Heart left ventricle (tissue), 16 donors: ENCODE results near the gene MACROH2A1. TPM values are rescaled to one million over a fixed set of nuclear protein-coding genes. Genes with fewer than 3 reads are reported as not detected.

ENCODE experiments used
- ATAC-seq, 4 donors: fragments of 200-7000 bp; cut with Tn5 transposase; one replicate each; pipeline ENCODE4 v1.9.1; 2020 to 2022; ENCODE audit warnings: moderate library complexity in 4 of 4, mild to moderate bottlenecking in 3 of 4, moderate number of reproducible peaks in 1 of 4
- DNase-seq, 5 donors: peaks; one replicate each; pipeline ENCODE4 v3.0.0-alpha.2; 2020
- H3K27ac ChIP-seq, 12 donors: fragments of 200-600 bp; sonication (generic) in 4 of 12; one replicate each; pipeline versions ENCODE4 v1.5.0 to v1.8.0; 2016 to 2022; ENCODE audit warnings: mild to moderate bottlenecking in 2 of 12
- H3K27me3 ChIP-seq, 9 donors: fragments of 200-600 bp; sonication (generic) in 2 of 9; one replicate each; pipeline versions ENCODE4 v1.5.1 to v1.8.0; 2016 to 2022; ENCODE audit warnings: mild to moderate bottlenecking in 3 of 9
- H3K36me3 ChIP-seq, 9 donors: fragments of 200-600 bp; sonication (generic) in 2 of 9; one replicate each; pipeline versions ENCODE4 v1.5.0 to v1.8.0; 2018 to 2022; ENCODE audit warnings: mild to moderate bottlenecking in 2 of 9
- H3K4me1 ChIP-seq, 12 donors: fragments of 200-600 bp; sonication (generic) in 4 of 12; one replicate each; pipeline versions ENCODE4 v1.5.0 to v1.8.0; 2016 to 2022; ENCODE audit warnings: mild to moderate bottlenecking in 3 of 12
- H3K4me3 ChIP-seq, 12 donors: fragments of 200-600 bp; sonication (generic) in 4 of 12; one replicate each; pipeline versions ENCODE4 v1.5.0 to v1.8.0; 2017 to 2022; ENCODE audit warnings: mild to moderate bottlenecking in 9 of 12, moderate library complexity in 4 of 12
- H3K9me3 ChIP-seq, 12 donors: fragments of 200-600 bp; sonication (generic) in 4 of 12; one replicate each; pipeline versions ENCODE4 v1.5.0 to v1.8.0; 2016 to 2022; ENCODE audit warnings: mild to moderate bottlenecking in 1 of 12
- CTCF ChIP-seq, 12 donors: fragments of 200-600 bp; sonication (generic) in 4 of 12; IDR thresholded peaks; one replicate each; pipeline versions ENCODE4 v1.5.0 to v1.8.0; 2018 to 2022; ENCODE audit warnings: antibody characterized with exemption in 12 of 12, mild to moderate bottlenecking in 5 of 12
- POLR2A ChIP-seq, 2 donors: fragments of 450-650 bp; IDR thresholded peaks; one replicate each; pipeline ENCODE4 v1.6.1; 2017; ENCODE audit warnings: antibody characterized with exemption in 2 of 2, mild to moderate bottlenecking in 2 of 2, moderate library complexity in 2 of 2
- WGBS, 4 donors: extraction: QIAGEN DNeasy Blood & Tissue Kit in 2 of 4; methylation state at CpG; one replicate each; pipeline versions ENCODE4 v1.1.5 to v1.1.7; 2013 to 2018; 5-methylcytosine and 5-hydroxymethylcytosine counted together
- intact Hi-C, 10 donors: fragments of 100-400 bp; cut with DNase I; formaldehyde crosslinking; loops; one replicate each; pipeline versions ENCODE4 v1.11.1 to v1.14.2; 2022
- polyA plus RNA-seq, 2 donors: library from polyadenylated mRNA; stranded (reverse); fragments of 200-250 nt; gene quantifications; one replicate each; pipeline ENCODE4 v1.2.3, GENCODE V29; 2013
- total RNA-seq, 9 donors: library from RNA; depleted of rRNA in 2 of 9; stranded (reverse); fragments of >200 nt in 2 of 9; fragmentation: NEBNext Ultra II Directional in 3 of 9; extraction: Animal tissue kit (Norgen Biotek cat#: 25700) in 3 of 9; gene quantifications; one replicate each; pipeline versions ENCODE4 v1.1.0 to v1.2.4, GENCODE V29; 2016 to 2023
- donor health status: ischemic (EF 13 %, LVEDD 7.1; RV severe dilation, severe dysfunction).
- donor health status: healthy with polysubstance abuse.
- donor health status: DM: no; HTN: yes; CAD: no.
- donor health status: DM: no; HTN: no; CAD: no.
- donor health status: ischemic (EF 25% LVEDD 6.9; RV normal size, moderate dysfunction).
- donor health status: ischemic (EF 25% LVEDD 5.7; RV mildly dilated, moderate dysfunction).
- donor health status: healthy.
- donor health status: DM: yes; HTN: yes; CAD: no.
- donor health status: ischemic (EF 35%, LVEDD 5.7; RV mildly dilated, moderate dysfunction).
- donor health status: nonischemic (EF 11% LVEDD 7.7; RV severe dilation, severe dysfunction).
- donor health status: DM: yes; HTN: yes; CAD: no.
- donor health status: PGD.
- donor health status: ischemic (EF 29% LVEDD 5.4; RV normal size, mild dysfunction).
- donor health status: nonischemic (EF 23%, LVEDD 6.1; RV moderate dilation, normal function).

MACROH2A1 gene
- total and polyA plus RNA-seq, 11 donors: 86.5 to 170 (median 112) TPM

GRCh38 chr5:135399794-135400542 lies 937 bp upstream of the MACROH2A1 start:
- H3K4me1 ChIP-seq: peaks cover 0 to 44% (median 38%) of the 10 kb centered on the region in 12 donors
- no peaks in the 10 kb centered on the region for H3K27me3 ChIP-seq
- peak overlapping the region in 11 of 12 donors; percentile 88 to 99 (median 96) for H3K27ac ChIP-seq
- no peak for DNase-seq
- no peak for TF ChIP-seq CTCF (IDR thresholded peaks at IDR 0.05)
- no peak for TF ChIP-seq POLR2A (IDR thresholded peaks at IDR 0.05)
- peak overlapping the region; percentile 68 to 100 (median 96) for H3K4me3 ChIP-seq
- H3K36me3 ChIP-seq: no peaks in the 10 kb centered on the region
- WGBS, 4 donors: 38 to 46% (median 42%) methylated on average over 25 of the region's 25 CpGs
- no peak for ATAC-seq
- peaks cover 0 to 3% (median 0%) of the 10 kb centered on the region in 12 donors for H3K9me3 ChIP-seq
- intact Hi-C loops: loop anchor here in 5 of 10 donors (1.0 to 5.0 kb wide), 4 partner anchors 21 to 44 kb away; no protein-coding TSS in a partner anchor

GRCh38 chr5:135398160-135398854 lies 724 bp downstream of the MACROH2A1 start:
- ATAC-seq: peak in 3 of 4 donors; percentile 14 to 34 (median 28)
- Histone ChIP-seq H3K27ac (peak overlapping the region; percentile 86 to 99 (median 96)), H3K4me1 (peaks cover 4 to 60% (median 54%) of the 10 kb centered on the region in 12 donors), H3K36me3 (peaks cover 0 to 2% (median 0%) of the 10 kb centered on the region in 9 donors), H3K27me3 (no peaks in the 10 kb centered on the region), H3K4me3 (peak overlapping the region; percentile 68 to 100 (median 96)), H3K9me3 (no peaks in the 10 kb centered on the region)
- TF ChIP-seq POLR2A (IDR thresholded peaks at IDR 0.05): no peak
- TF ChIP-seq CTCF (IDR thresholded peaks at IDR 0.05): no peak
- intact Hi-C loops: loop anchor here in 4 of 10 donors (2.0 to 5.0 kb wide), 3 partner anchors 22 to 42 kb away; no protein-coding TSS in a partner anchor
- 0 to 1% (median 0%) methylated on average over 12 to 43 of the region's 43 CpGs for whole genome bisulfite sequencing, 4 donors
- DNase-seq: peak in 3 of 5 donors; percentile 39 to 69 (median 48)

GRCh38 chr5:135397084-135397483 lies 1.9 kb downstream of the MACROH2A1 start:
- TF ChIP-seq CTCF (IDR thresholded peaks at IDR 0.05): no peak
- no peak for TF ChIP-seq POLR2A (IDR thresholded peaks at IDR 0.05)
- H3K9me3 ChIP-seq: no peaks in the 10 kb centered on the region
- H3K36me3 ChIP-seq: peaks cover 0 to 11% (median 0%) of the 10 kb centered on the region in 9 donors
- WGBS, 4 donors: 79 to 84% (median 82%) methylated on average over 5 of the region's 5 CpGs
- H3K4me1 ChIP-seq: peaks cover 4 to 72% (median 64%) of the 10 kb centered on the region in 12 donors
- peak overlapping the region in 6 of 12 donors; percentile 90 to 99 (median 96) for H3K4me3 ChIP-seq
- no peak for ATAC-seq
- H3K27ac ChIP-seq: peak overlapping the region in 4 of 12 donors; percentile 53 to 96 (median 73)
- intact Hi-C loops: loop anchor here in 2 of 10 donors (5.0 kb wide), 1 partner anchor 40 kb away; no protein-coding TSS in a partner anchor
- DNase-seq: no peak
- H3K27me3 ChIP-seq: no peaks in the 10 kb centered on the region
